ENCODE results near the gene MARCHF9.

MARCHF9 gene

GRCh38 chr12:57755454-57756372 lies 810 bp downstream of the MARCHF9 start:
- no peak for DNase-seq

DNA sequence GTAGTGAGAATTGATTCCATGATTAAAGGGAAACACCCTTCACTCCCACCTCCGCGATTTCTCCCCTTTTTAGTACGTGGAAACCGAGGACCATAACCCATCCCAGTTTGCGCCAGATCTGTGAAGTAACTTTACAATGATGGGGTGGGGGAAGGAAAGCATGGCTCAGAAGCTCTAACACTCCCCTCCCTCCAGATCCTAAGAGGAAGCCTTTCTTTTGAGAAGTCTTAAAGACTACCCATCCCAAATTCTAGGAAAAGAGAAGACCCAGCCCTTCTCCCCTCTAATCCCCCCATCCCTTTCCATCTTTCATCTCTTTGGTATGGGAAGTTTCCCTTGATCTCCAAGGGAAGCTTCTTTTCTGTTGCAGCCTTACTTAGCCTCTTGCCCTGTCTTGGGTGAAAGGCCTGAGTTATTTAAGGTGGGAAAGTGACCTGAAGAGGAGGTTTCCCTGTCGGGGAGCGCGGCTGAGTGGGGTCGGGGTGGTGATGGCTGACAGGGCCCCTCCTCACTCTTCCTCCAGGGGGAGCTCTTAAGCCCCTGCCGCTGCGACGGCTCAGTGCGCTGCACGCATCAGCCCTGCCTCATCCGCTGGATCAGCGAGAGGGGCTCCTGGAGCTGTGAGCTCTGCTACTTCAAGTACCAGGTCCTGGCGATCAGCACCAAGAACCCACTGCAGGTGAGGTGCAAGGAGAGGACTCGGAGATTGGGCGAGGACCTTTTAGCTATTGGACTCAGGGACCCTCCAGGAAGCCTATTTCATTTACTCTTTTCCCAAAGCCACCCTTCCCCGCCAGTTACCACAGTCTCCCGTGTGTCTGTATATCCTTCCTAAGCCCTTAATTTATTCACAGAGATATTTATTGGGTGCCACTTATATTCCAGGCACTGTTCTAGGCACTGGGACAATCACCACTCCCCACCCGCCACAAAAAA lies 1.8 kb downstream of the MARCHF9 start:
- peak; percentile 60 for DNase-seq

DNA sequence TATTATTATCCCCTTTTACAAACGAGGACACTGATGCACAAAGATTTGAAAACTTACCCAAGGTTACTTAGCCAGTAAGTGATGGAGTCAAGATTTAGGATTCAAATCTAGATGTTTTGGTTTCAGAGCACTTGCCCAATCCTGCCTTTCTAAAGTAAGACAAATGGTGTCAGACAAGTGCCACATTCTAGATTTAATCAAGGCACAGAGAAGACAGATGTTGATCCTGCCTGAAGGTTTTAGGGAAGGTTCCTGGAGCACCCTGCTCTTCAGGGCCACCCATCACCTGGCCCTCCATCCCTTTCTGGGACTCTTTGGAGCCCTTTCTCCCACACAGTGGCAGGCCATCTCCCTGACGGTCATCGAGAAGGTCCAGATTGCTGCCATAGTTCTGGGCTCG lies 2.9 kb downstream of the MARCHF9 start:
- no peak for DNase-seq

DNA sequence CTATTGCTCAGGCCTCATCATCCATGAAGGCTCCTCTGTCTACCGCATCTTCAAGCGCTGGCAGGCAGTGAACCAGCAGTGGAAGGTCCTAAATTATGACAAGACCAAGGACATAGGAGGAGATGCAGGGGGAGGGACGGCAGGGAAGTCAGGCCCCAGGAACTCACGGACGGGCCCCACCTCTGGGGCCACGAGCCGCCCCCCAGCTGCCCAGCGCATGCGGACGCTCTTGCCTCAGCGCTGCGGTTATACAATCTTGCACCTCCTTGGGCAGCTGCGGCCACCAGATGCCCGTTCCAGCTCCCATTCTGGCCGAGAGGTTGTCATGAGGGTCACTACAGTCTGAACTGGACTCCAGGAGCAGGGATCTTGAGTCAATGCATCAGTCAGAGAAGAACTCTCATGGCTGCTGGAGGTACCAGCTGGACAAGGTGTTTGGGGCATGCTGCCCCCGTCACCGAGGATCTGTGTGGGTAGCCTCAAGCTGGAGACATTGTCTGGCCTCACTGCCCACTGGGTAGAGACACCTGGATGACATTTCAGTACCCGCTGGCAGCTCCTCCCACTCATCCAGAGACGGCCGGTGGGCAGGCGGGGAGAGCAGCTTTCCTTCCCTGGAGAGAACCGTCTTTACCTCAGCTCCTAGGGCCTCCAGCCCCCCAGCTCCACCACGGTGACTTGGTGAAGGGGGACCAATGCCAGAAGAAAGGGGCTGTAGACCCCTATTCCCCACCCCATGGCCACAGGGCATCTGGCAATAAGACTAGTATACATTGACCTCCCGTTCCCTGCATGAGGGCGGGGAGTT lies 3.9 kb downstream of the MARCHF9 start:
- no peak for DNase-seq

- DNase-seq = no peak
Measured at GRCh38 chr12:57759360-57759980, 4.6 kb downstream of the MARCHF9 start.

DNA sequence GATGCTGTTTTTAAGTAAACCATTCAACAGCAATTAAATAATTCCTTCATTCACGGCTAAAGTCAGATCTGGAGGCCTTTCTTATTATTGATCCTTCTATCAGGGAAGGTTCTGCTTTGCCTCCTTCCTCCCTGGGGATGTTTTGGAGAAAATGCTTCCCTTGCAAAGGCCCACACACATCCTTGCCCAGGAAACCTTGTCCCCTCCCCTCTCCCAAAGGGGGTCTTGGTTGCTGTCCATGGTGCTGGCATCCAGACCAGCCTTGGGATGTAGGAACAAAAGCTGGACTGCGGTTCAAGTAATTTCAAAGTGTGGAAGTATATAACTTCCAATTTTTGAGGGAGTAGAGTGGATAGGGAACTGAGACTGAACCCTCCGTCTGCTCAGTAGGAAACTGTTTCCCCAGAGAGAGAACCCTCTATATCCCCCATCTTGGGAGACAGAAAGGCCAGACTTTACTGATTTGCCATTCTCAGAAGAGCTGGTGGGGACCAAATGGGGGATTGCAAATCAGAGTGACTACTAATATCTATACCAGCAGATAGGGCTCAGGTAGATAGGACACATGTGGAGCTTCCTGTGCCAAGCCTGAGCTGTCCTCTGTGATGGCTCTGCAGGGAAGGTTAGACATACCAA lies 5.6 kb downstream of the MARCHF9 start:
- no peak for DNase-seq

DNA sequence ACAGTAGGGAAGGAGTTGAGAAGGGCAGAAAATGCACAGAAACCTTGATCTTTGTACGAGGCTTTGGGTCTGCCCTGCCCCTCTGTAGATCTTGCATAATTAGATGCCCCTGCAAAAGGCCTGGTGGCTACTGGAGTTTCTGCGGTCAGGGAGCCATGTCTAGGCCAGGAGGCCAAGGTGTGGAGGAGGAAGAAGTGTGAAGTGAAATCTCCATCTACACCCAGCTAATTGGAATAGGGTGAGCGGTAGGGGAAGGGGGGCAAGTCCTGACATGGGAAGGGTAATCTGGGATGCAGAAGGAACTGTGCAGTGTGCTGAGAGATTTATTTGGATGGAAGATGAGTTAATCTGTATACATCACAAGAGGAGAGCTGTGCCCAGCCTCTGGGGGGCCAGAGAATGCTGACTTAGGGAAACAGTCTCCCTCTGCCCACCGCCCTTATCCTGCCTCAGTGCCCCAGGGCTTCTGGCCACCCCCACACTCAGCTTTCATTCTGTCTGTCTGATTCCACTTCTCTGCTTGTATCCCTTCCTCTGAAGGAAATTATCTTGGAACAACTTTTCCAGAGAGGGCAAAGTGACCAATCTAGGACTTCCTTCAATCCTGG lies 6.6 kb downstream of the MARCHF9 start:
- no peak for DNase-seq

DNA sequence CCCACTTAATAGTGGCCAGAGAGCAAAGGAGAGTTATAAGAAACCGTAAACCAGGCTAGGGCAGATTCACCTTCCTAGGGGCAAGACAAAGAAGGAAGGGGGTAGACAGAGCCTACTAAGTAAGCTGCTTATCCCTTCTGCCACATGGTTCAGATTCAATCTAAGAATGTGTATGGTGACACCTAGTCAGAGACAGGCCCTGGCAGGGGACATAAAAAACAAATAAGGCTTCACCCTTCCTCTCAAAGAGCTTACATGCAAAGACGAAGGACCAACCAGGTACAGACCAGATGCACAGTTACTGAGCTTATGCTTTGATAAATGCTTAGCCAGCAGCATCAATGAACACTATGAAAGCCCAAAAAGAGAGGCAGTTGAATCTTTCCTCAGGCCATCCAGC lies 7.6 kb downstream of the MARCHF9 start:
- DNase-seq = no peak

GRCh38 chr12:57763881-57764661 lies 9.2 kb downstream of the MARCHF9 start:
- no peak for DNase-seq

- DNase-seq = no peak
Measured at GRCh38 chr12:57764662-57765002, 9.7 kb downstream of the MARCHF9 start.

DNA sequence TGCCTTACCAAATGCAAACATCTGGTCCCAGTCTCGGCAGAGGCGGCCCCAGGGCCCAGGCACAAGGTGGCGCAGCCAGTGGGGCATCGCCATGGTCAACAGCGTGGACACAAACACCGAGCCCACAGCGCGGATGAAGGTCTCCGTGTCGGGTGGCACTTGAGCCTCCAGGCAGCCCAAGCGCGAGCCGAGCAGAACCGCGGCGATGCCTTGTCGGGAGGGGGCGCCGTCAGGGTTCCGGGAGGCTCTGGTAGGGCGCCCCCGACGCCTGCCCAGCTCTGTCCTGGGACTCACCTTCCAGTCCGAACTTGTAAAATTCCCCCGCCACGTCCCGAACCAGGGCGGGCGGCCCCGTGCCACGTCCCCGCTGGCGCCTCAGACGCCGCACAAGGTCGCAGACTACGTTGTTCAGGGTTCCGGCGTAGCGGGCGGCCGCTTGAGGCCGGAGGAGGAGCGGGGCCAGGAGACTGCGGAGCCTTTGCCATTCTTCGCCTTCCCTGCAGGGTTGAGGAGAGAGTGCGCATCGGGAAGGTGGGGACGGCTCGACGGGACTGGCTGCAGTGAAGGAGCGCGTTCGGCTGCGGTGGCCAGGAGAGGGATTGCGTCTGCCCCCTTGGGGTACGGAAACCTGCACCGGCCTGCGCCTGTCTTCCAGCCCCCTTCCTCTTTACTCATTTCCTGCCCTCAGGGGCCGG lies 10.2 kb downstream of the MARCHF9 start:
- peak; percentile 31 for DNase-seq

- no peak for DNase-seq
Measured at GRCh38 chr12:57765698-57766463, 11.0 kb downstream of the MARCHF9 start.

DNA sequence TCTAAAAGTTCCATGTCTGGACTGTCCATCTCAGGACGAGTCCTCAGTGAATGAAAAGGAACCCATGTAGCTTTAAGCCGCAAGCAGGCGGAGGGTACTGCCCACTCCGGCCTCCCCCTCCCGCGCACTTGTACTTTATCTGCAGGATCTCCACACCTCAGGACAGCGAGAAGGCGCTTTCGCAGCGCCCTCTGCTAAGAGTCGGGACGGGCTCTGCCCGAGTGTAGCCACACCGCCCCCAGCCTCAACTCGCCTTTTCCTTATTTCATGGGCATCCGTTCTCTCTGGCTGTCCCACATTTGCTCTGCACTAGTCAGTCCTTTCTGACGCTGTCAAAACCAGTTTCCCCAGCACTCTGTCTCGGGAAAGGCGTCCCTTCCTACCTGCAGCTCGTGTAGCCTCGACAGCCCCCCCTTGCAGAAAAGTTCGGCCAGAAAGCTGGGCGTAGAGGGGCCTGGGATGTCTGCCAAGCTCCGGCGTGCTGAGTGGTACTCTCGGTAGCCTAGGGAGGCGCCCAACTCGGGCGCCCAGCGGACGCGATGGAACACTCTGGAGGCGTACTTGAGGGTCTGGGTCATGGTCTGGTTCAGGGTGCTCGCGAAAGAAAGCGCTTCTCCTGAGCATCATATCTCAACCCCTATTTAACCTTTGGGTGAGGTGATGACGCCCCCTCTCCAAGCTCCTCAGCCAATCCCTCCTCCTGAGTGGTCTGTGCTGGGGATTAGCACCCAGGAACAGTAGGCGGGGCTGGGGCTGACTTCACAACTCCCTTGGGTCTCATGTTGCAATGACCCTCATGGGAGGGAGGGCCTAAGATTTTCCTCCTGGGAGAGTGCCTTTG lies 11.8 kb downstream of the MARCHF9 start, which contains the start of gene CYP27B1:
Gene CYP27B1, minus strand, starts transcription at position 615 of the 841 bp plus-strand sequence. Its CDS starts 37 bp downstream, at position 578.
- no peak for DNase-seq

DNA sequence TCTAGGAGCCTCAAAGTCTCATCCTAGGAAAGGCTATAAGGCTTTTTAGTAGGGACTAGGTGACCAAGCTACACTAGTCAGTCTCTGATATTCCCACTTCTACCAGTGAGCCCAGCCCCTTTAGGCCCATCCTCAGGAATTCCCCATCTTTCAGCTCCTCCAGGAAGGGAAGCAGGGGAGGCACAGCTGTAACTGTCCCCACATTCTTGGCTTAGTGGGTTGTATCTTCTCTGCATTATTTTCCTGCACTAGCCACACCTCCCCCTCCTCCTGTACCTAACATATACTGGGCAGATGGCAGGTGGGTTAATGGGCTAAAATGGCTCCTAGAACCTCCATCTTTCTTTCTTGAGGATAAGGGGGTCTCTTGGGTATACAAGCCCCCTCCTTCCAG lies 12.4 kb downstream of the MARCHF9 start:
- no peak for DNase-seq

DNA sequence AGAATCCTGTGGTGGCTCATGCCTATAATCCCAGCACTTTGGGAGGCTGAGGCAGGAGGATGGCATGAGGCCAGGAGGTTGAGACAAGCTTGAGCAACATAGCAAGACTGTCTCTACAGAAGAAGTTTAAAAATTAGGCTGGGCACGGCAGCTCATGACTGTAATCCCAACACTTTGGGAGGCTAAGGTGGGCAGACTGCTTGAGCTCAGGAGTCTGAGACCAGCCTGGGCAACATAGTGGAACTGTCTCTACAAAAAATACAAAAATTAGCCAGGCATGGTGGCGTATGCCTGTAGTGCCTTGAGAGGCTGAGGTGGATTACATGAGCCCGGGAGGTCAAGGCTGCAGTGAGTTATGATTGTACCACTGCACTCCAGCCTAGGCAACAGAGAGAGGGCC lies 13.0 kb downstream of the MARCHF9 start:
- DNase-seq = no peak

- DNase-seq = no peak
Measured at GRCh38 chr12:57769594-57769993, 14.7 kb downstream of the MARCHF9 start.

DNA sequence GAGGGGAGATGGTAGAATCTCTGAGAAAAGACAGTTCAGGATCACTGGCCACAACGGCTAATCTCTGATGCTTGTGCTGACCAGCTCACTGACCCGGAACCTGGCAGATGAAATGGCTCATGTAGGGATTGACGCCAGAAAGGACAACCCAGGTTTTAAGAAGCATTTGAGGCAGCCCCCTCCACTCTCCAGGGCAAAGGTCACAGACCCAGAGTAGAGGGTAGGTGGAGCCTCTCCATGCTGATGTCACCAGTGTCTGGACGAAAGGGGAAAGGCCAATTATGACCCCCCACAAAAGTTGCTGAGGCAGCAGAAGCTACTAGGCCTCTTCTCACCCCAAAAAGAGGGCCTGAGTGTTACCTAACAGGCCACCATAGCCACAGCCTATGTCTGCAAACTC lies 15.8 kb downstream of the MARCHF9 start:
- DNase-seq = no peak

DNA sequence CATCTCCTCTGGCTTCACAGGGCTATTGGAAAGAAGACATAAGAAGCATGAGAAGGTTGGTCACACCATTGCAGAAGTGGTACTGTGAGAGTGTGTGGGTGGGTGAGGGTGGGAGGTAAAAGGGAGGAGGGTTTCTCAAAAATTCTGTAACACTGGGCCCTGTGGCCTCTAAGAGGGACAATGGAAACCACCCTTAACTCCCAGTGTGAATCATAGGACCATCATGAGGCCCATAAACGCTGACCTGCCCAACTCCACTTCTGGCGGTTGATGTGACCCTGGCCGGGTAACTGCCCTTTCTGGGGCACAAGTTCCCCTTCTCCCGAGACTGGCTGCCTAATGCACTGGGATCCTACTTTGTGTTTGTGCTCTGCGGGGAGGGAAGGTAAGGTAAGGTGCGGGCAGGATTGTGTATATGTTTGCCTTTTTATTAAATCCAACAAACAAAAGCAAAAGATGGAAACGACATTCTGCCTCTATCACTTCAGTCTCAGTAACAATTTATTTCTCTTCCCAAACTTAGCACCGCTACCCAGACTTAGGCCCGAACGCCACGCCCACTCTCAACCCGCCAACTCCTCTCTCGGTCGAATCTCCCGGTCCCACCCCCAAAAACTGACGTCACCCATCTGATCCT lies 16.5 kb downstream of the MARCHF9 start:
- peak; percentile 67 for DNase-seq
